DND-41 (cell line): ENCODE measurements around the gene FBP2.

Experiments used
- ATAC-seq: fragments of 200-7000 bp; cut with Tn5 transposase; 3 replicates; pipeline ENCODE4 v1.9.1; 2021; ENCODE audit warnings: low read depth; ENCODE audit not compliant: insufficient read depth
- DNase-seq: peaks from one replicate; pipeline ENCODE4 v3.0.0-alpha.2; 2020
- H2AFZ ChIP-seq: 2 replicates; pipeline ENCODE4 v1.6.0; 2012; ENCODE audit warnings: low read depth, low read length
- H3K27ac ChIP-seq: 2 replicates; pipeline ENCODE4 v1.5.1; 2012; ENCODE audit warnings: low read length, inconsistent platforms
- H3K27me3 ChIP-seq: fragments of 200-600 bp; sonication (generic); 2 replicates; pipeline ENCODE4 v1.6.0; 2012; ENCODE audit warnings: low read length, mild to moderate bottlenecking, inconsistent platforms; ENCODE audit not compliant: insufficient read depth, poor library complexity
- H3K36me3 ChIP-seq: 2 replicates; pipeline ENCODE4 v1.5.1; 2012; ENCODE audit warnings: low read length, inconsistent platforms; ENCODE audit not compliant: insufficient read depth
- H3K4me1 ChIP-seq: 2 replicates; pipeline ENCODE4 v1.5.1; 2012; ENCODE audit warnings: mild to moderate bottlenecking, low read length; ENCODE audit not compliant: insufficient read depth
- H3K4me2 ChIP-seq: 2 replicates; pipeline ENCODE4 v1.6.0; 2012; ENCODE audit warnings: mild to moderate bottlenecking, moderate library complexity, low read length, inconsistent platforms; ENCODE audit not compliant: insufficient read depth
- H3K4me3 ChIP-seq, 2 experiments: fragments of 200-600 bp in 1 of 2; shearing (Covaris generic) in 1 of 2; 2 replicates each; pipeline ENCODE4 v1.5.1; 2012 to 2016; ENCODE audit warnings: inconsistent platforms in 2 of 2, low read length in 2 of 2, mild to moderate bottlenecking in 2 of 2, low read depth in 1 of 2, moderate library complexity in 1 of 2
- H3K79me2 ChIP-seq: 2 replicates; pipeline ENCODE4 v1.6.0; 2012; ENCODE audit warnings: low read length, inconsistent platforms; ENCODE audit not compliant: insufficient read depth
- H3K9ac ChIP-seq: 2 replicates; pipeline ENCODE4 v1.6.0; 2012; ENCODE audit warnings: low read depth, mild to moderate bottlenecking, inconsistent platforms, low read length, moderate library complexity
- H3K9me3 ChIP-seq: 2 replicates; pipeline ENCODE4 v1.5.1; 2012; ENCODE audit warnings: low read length, moderate library complexity, mild to moderate bottlenecking, inconsistent platforms; ENCODE audit not compliant: insufficient read depth, severe bottlenecking
- H4K20me1 ChIP-seq: 2 replicates; pipeline ENCODE4 v1.6.0; 2012; ENCODE audit warnings: low read length; ENCODE audit not compliant: insufficient read depth
- CTCF ChIP-seq: IDR thresholded peaks from 2 replicates; pipeline ENCODE4 v1.5.1; 2012; ENCODE audit warnings: borderline replicate concordance, low read length, moderate library complexity, mild to moderate bottlenecking; ENCODE audit not compliant: poor library complexity, severe bottlenecking; ENCODE audit errors: extremely low read depth
- EZH2 ChIP-seq: IDR thresholded peaks from 3 replicates; pipeline ENCODE4 v1.6.1; 2012; ENCODE audit warnings: borderline replicate concordance, low read depth, mild to moderate bottlenecking, moderate library complexity, low read length, inconsistent platforms; ENCODE audit not compliant: severe bottlenecking

FBP2 gene

GRCh38 chr9:94586316-94586715 lies 7.3 kb downstream of the FBP2 start:
- DNase-seq, result no peak
- H3K79me2 ChIP-seq, result no peaks in the 10 kb centered on the region
- ATAC-seq, result no peak
- no peaks in the 10 kb centered on the region for H3K4me1 ChIP-seq
- no peaks in the 10 kb centered on the region for H3K9me3 ChIP-seq
- H3K27ac ChIP-seq, result no peak overlapping the region
- H4K20me1 ChIP-seq, result no peaks in the 10 kb centered on the region
- no peaks in the 10 kb centered on the region for H3K27me3 ChIP-seq
- H3K36me3 ChIP-seq, result no peaks in the 10 kb centered on the region
- no peak overlapping the region for H2AFZ ChIP-seq
- TF ChIP-seq EZH2 (no peak), CTCF (no peak)
- no peak overlapping the region for H3K9ac ChIP-seq
- no peak overlapping the region for H3K4me2 ChIP-seq
- no peak overlapping the region for H3K4me3 ChIP-seq

GRCh38 chr9:94584555-94584954 lies 9.1 kb downstream of the FBP2 start:
- DNase-seq (no peak), ATAC-seq (no peak)
- no peaks in the 10 kb centered on the region for H4K20me1 ChIP-seq
- H3K4me3 ChIP-seq, result no peak overlapping the region
- H2AFZ ChIP-seq, result no peak overlapping the region
- H3K79me2 ChIP-seq, result no peaks in the 10 kb centered on the region
- no peaks in the 10 kb centered on the region for H3K9me3 ChIP-seq
- H3K27ac ChIP-seq, result no peak overlapping the region
- no peak for TF ChIP-seq EZH2
- no peak for TF ChIP-seq CTCF
- H3K4me1 ChIP-seq, result no peaks in the 10 kb centered on the region
- H3K9ac ChIP-seq, result no peak overlapping the region
- H3K36me3 ChIP-seq, result no peaks in the 10 kb centered on the region
- H3K4me2 ChIP-seq, result no peak overlapping the region
- no peaks in the 10 kb centered on the region for H3K27me3 ChIP-seq

- Histone ChIP-seq H3K27ac (no peak overlapping the region), H3K79me2 (no peaks in the 10 kb centered on the region), H3K27me3 (no peaks in the 10 kb centered on the region), H2AFZ (no peak overlapping the region), H3K9ac (no peak overlapping the region), H3K4me2 (no peak overlapping the region), H4K20me1 (no peaks in the 10 kb centered on the region), H3K4me1 (no peaks in the 10 kb centered on the region), H3K4me3 (no peak overlapping the region), H3K36me3 (no peaks in the 10 kb centered on the region), H3K9me3 (no peaks in the 10 kb centered on the region)
- DNase-seq (no peak), ATAC-seq (no peak)
- TF ChIP-seq EZH2 (no peak), CTCF (no peak)
Observed at GRCh38 chr9:94581728-94582127, 11.9 kb downstream of the FBP2 start.

GRCh38 chr9:94577571-94577970 lies 16.1 kb downstream of the FBP2 start:
- Histone ChIP-seq H3K9ac (no peak overlapping the region), H3K27me3 (no peaks in the 10 kb centered on the region), H3K36me3 (no peaks in the 10 kb centered on the region), H3K9me3 (no peaks in the 10 kb centered on the region), H3K79me2 (no peaks in the 10 kb centered on the region), H3K4me1 (no peaks in the 10 kb centered on the region), H2AFZ (no peak overlapping the region), H3K4me2 (no peak overlapping the region), H3K4me3 (no peak overlapping the region), H3K27ac (no peak overlapping the region), H4K20me1 (no peaks in the 10 kb centered on the region)
- TF ChIP-seq EZH2 (no peak), CTCF (no peak)
- ATAC-seq, result no peak
- no peak for DNase-seq
